HuH-7 (cell line): ENCODE results near the gene NOSIP.
A peak's percentile ranks its signal among the peaks of the same experiment; 100 is the strongest.

Experiments
- DNase-seq: peaks from one replicate; pipeline ENCODE4 v3.0.0; 2011; ENCODE audit warnings: low spot score

Gene NOSIP

DNA sequence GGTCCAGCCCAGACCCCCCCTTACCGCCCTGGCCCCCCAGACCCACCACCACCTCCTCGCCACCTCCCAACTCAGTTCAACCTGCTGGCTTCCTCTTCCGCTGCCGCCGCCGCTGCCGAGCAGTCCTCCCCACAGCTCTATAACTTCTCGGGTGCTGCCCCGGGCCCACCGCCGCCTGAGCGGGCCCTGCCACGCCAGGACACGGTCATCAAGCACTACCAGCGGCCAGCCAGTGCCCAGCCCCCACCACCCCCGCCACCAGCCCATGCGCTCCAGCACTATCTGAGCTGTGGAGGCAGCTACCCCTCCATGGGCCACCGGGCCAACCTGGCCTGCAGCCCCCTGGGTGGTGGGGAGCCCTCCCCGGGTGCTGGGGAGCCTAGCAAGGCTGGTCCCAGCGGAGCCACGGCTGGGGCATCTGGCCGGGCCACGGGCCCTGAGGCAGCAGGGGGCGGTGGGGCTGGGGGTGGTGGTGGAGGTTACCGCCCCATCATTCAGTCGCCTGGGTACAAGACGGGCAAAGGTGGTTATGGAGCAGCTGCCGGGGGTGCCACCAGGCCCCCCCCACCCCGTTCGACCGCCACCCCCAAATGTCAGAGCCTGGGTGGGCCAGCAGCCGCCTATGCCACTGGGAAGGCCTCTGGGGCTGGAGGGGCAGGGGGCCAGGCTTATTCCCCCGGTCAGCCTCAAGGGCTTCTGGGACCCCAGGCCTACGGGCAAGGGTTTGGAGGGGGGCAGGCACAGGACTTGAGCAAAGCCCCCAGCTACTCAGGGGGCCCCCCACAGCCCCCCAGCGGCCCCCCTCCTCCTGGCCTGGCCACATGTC, 14.8 kb upstream of the NOSIP start:
- peak; percentile 4 for DNase-seq

GRCh38 chr19:49594157-49594992, 14.0 kb upstream of the NOSIP start:
- DNase-seq: peak; percentile 5

GRCh38 chr19:49593233-49594113, 13.1 kb upstream of the NOSIP start:
- peak; percentile 82 for DNase-seq

GRCh38 chr19:49592486-49593232, 12.3 kb upstream of the NOSIP start:
- peak; percentile 20 for DNase-seq

DNA sequence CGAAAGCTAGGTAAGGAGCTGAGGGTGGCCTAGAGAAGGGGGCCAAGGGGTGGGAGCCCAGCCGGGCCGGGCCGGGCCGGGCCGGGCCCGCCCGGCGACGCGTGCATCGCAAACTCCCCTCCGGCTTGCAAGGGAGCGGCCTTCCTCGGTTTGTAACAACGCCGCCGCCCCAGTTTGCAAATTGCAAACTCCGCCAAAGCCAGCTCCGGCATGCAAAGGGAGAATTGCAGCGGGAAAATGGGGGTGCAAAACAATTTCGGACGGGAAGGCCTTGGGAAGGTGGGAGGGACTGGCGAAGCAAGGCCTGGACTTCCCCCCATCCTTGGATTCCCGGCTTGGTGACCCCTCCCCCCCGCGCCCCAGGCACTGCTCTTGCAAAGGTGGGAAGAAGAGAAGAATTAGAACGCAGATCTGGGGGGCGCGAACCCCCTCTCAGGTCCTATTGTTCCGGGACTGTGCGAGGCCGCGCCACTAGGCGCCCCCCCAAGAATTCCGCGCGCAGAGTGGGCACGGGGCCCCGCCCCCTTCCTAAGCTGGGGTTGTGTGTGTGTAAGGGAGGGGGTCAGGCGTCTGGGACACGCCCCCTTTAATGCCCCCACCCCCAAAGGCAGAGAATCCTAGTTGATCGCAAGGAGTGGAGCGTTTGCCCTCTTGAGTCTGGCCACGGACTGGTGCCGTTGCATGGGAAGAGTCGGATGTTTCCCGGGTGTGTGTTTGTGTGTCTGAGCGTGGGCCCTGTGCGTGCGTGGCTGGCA, 11.6 kb upstream of the NOSIP start:
- peak; percentile 54 for DNase-seq

- DNase-seq: peak; percentile 86
Measured at GRCh38 chr19:49590971-49591730, 10.8 kb upstream of the NOSIP start, which contains the start of gene PRR12. TSS of gene PRR12 (plus strand) at chr19:49591182. CDS start at chr19:49591655, 473 bp downstream.

GRCh38 chr19:49590071-49590970, 10.0 kb upstream of the NOSIP start:
- DNase-seq: peak; percentile 98

DNA sequence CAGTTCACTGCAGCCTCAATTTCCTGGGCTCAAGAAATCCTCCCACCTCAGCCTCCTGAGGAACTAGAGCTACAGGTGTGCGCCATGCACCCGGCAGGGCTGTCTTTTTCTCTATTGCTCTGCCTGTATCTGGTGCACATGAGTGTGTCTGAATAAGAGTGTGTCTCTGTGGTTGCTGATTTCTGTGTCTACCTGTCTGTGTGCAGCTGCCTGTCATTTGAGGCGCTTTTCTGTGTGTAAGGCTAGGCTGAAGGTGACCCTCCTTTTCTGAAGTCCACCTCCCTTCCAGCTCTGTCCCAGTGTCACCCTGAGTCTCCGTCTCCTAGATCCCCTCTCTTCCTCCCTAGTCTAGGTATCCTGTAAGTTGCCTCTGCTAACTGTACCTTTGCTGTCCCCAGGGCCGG, 9.1 kb upstream of the NOSIP start:
- DNase-seq: no peak

DNA sequence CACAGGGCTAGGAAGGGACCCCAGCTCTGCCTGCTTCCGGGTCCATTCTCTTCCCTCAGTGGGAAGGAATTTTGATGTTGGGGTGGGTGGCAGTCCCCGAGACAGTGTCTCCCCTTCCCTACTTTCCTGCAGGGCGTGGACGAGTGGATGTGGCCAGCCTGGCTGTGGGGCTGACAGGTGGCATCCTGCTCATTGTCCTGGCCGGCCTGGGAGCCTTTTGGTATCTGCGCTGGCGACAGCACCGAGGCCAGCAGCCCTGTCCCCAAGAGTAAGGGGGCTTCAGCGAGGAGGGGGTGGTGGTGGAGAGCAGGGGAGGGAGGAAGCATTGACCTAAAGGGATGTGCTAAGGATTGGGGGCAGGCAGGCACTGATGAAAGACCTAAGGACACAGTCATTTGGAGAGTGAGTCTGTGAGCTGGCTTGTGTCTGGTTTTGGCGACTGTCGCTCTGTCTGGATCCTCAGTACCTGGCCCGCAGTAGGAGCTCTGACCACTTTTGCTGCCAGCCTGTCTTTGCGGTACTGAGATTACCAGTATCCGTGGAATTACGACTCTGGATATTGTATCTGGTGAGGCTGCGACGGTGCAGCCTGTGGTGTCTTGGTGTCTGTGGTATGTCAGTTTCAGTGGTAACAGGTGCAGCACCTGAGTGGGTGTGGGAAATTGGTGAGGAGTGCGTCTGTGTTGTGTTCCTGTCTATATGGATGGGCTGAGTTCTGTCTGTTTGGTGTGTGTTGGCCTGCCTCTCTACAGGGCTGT, 8.2 kb upstream of the NOSIP start:
- no peak for DNase-seq

DNA sequence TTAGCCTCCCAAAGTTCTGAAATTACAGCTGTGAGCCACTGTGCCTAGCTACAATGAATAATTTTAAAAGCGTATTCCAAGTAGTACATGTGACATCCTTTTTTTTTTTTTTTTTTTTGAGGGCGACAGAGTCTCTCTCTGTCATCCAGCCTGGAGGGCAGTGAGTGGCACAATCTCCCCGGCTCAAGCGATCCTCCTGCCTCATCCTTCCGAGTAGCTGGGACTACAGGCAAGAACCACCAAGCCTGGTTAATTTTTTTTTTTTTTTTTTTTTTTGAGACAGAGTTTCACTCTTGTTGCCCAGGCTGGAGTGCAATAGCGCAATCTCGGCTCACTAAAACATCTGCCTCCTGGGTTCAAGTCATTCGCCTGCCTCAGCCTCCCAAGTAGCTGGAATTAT, 6.9 kb upstream of the NOSIP start:
- DNase-seq: no peak

DNA sequence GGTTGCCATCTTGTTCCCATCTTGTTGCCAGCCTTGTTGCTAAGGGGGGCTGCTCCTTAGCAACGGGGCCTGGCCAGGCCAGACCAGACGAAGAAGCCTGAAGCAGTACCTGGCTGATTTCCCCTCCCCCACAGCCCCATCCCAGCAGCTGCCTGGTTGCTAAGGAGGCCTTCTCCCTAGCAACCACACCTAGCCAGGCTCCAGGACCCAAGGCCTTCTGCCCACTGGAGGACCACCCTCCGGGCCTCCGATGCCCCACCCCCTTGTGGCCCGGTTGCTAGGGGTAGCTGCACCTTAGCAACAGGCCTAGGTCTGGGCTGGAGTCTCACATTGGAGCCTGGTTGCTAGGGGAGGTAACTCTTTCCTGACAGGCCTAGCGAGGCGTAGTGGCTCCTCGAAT, 4.7 kb upstream of the NOSIP start:
- no peak for DNase-seq

GRCh38 chr19:49583239-49583638, 2.9 kb upstream of the NOSIP start:
- DNase-seq: no peak

GRCh38 chr19:49581007-49581508, 702 bp upstream of the NOSIP start, which contains the start of gene PRRG2:
TSS of gene PRRG2 (plus strand) at chr19:49581316. CDS start at chr19:49583220, 1,904 bp downstream.
- no peak for DNase-seq

- peak; percentile 1 for DNase-seq
Measured at GRCh38 chr19:49579947-49580263, 451 bp downstream of the NOSIP start.

DNA sequence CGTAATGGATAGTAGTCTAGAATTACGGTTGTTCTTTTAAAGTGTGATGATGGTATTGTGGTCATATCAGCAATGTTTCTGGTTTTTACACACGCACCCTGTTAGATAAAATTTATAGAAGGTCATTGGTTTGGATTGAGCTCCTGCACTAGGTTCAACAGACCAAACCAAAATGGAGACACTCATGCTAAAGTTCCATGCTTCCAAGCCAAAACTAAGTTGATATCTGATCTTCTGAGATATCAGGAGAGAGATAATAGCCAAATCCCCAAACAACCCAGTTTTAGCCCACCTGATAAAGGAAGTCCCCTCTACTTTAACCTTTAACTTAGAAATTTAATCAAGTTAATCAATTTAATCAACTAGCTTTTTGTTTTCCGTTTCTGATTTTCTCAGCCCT, 1.2 kb downstream of the NOSIP start:
- DNase-seq: no peak

GRCh38 chr19:49574206-49574755, 6.1 kb downstream of the NOSIP start:
- no peak for DNase-seq

DNA sequence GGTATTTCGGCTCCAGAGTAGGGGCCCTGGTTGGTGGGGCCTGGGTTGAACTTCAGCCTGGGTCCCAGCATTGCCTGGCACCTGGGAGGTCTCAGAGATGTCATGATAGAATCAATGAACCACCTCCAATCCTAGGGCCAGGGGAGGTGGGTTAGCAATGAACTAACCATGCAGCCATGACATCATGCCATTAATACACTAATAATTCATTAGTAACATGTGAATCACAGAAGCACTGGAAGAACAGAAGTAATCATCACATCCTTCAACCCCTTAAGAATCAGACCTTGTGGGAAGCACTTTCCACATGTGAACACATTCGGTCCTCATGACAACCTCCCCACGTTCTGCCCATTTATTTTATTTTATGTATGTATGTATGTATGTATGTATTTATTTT, 6.9 kb downstream of the NOSIP start:
- DNase-seq: no peak

DNA sequence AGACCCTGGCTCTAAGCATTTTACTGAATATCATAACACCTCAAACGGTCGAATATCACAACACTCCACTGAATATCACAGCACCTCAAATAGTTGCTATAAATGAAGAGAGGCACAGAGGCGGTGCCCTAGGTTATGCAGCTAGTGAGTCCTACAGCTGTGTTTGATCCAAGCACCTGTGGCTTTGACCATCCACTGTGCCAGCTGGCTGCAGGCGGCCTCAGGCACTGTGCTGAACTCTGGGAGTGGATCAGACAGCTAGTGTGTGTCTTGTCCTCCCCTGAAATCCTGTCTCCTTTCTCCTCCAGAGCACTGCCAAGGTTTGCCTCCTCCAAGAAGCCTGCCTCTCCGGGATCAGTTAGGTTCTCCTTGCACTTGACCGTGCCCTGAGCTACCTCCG, 7.3 kb downstream of the NOSIP start:
- DNase-seq: no peak
